Fibroblast of upper back skin (primary cell): ENCODE data around the gene CARS2.
A peak's percentile ranks its signal among the peaks of the same experiment; 100 is the strongest.
"Not testable (repeated sequence)": the region's sequence is repeated elsewhere in the genome, so short reads cannot be mapped to it uniquely, and the experiment has no call there.

Experiments
- DNase-seq: peaks from one replicate; pipeline ENCODE4 v3.0.0-alpha.2; 2013

Gene CARS2

DNA sequence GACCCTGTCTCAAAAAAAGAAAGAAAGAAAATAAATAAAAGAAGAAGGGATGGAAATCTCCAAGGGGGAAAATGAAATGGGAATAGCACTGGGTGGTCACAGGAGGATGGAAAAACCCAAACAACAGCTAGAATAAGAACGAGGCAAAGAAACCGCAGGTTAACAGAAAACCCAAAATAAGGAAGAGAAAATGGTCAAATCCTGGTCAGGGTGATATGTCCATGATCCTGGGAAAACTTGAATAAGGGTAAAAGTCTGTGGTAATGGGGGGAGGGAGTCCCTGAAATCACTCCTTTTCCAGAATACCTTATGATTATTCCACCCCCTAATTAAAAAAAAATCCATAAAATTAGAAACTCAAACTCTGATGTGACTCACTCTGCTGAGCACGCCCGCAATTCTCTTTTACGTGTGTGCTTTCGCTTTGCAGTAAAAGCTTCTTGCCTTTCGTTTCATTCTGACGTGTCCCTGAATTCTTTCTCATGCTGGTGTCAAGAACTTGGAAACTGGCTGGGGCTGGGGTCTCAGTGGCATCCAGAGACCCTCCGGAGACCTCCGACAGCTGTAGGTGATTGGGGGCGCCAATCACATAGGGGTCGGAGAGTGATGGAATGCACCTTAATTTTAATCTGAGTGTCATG is 94.8 kb downstream of the CARS2 start:
- DNase-seq = no peak

DNA sequence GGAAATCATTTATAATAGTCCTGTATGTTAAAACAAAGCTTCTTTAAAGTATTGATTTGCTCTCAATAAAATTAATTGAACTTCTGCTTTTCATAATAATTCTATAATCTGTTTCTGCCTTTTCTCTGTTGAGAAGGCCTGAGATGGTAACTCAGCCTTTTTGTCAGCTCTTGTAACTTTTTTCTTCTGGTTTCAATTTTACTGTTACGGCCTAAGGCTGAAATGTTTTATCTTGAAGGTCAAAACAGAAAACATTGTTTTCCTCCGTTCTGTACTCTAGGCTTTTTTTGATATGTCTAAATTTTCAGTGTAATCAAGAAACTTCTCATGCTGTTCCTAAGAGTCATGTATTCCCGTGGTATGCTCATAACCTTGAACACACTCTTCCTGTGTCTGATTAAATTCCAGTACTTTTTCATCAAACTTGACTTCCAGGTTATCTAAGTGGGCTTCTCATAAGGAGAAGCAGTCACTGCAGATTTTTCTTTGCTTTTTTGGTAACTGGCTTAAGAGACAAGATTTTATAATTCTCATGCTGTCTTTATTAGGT is 98.2 kb downstream of the CARS2 start:
- no peak for DNase-seq

GRCh38 chr13:110606281-110606680 is 99.6 kb downstream of the CARS2 start:
- DNase-seq = not testable (repeated sequence)

DNA sequence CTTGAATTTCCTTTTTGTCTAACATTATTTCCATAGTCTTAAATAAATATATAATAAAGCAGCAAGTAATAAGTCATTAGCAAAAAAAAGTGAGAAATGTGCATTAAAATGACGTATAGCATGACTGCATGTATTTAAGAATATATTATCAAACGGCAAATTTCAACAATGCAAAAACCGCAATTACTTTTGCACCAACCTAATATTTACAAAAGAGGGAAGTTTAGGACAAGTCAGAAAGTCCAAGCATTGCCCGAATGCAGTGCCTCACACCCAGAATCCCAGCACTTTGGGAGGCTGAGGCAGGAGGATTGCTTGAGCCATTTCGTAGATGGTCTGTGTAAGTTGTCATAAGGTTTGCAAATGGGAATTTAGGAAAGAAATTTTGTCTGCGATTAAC is 100.8 kb downstream of the CARS2 start:
- DNase-seq = no peak

GRCh38 chr13:110600980-110601379 is 104.9 kb downstream of the CARS2 start:
- DNase-seq = no peak

- DNase-seq = no peak
These were observed 105.6 kb downstream of the CARS2 start for GRCh38 chr13:110600261-110600819.

GRCh38 chr13:110597041-110597689 is 108.8 kb downstream of the CARS2 start:
- DNase-seq = no peak

- DNase-seq = peak; percentile 55
These were observed 112.3 kb downstream of the CARS2 start for GRCh38 chr13:110593430-110594130.

GRCh38 chr13:110592665-110593064 is 113.3 kb downstream of the CARS2 start:
- DNase-seq = peak; percentile 80
